ENCODE measurements around the gene PDCD1. TPM values are rescaled to one million over a fixed set of nuclear protein-coding genes. Genes with fewer than 3 reads are reported as not detected.
A peak's percentile ranks its signal among the peaks of the same experiment; 100 is the strongest.
"Not testable (repeated sequence)": the region's sequence is repeated elsewhere in the genome, so short reads cannot be mapped to it uniquely, and the experiment has no call there.

Gene PDCD1
- total RNA-seq = not detected

DNA sequence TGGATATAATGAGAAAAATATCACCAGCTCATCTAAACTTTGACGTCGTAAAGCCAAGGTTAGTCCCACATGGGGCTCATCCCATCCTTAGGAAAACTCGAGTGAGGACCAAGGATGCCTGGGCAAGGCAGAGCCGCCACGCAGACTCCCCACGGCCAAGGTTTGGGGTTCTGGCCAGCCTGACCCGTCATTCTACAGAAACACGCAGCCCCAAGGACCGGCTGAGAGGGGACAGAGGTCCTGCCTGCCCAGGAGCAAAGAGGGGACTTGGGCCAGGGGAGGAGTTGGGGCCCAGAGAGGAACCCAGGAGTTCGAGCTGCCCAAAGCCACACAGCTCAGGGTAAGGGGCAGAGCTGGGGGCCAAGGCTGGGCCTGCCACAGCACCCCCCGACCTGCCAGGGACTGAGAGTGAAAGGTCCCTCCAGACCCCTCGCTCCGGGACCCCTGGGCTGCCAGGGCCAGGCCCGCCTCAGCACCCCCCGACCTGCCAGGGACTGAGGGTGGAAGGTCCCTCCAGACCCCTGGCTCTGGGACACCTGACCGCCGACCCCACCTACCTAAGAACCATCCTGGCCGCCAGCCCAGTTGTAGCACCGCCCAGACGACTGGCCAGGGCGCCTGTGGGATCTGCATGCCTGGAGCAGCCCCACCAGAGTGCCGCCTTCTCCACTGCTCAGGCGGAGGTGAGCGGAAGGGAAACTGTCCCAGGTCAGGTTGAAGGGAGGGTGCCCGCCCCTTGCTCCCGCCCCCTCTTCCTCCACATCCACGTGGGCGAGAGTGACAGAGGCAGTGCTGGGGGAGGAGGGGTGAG lies at the start of gene PDCD1:
Gene PDCD1 (minus strand): TSS at position 689 of the 811 bp plus-strand sequence. CDS start 56 bp downstream, at position 633.
- TF ChIP-seq EP300 (IDR thresholded peaks at IDR 0.05) = no peak
- no peak for TF ChIP-seq POLR2AphosphoS5 (IDR thresholded peaks at IDR 0.05)
- TF ChIP-seq POLR2A (IDR thresholded peaks at IDR 0.05) = no peak
- TF ChIP-seq, protein P1, sequence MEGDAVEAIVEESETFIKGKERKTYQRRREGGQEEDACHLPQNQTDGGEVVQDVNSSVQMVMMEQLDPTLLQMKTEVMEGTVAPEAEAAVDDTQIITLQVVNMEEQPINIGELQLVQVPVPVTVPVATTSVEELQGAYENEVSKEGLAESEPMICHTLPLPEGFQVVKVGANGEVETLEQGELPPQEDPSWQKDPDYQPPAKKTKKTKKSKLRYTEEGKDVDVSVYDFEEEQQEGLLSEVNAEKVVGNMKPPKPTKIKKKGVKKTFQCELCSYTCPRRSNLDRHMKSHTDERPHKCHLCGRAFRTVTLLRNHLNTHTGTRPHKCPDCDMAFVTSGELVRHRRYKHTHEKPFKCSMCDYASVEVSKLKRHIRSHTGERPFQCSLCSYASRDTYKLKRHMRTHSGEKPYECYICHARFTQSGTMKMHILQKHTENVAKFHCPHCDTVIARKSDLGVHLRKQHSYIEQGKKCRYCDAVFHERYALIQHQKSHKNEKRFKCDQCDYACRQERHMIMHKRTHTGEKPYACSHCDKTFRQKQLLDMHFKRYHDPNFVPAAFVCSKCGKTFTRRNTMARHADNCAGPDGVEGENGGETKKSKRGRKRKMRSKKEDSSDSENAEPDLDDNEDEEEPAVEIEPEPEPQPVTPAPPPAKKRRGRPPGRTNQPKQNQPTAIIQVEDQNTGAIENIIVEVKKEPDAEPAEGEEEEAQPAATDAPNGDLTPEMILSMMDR (IDR thresholded peaks at IDR 0.05) = no peak
- peak within 1 kb of the TSS; percentile 79 for H3K27ac ChIP-seq
- no peaks in the 10 kb centered on the region for H3K36me3 ChIP-seq
- 68% methylated on average over 26 of the region's 28 CpGs for WGBS
- H3K4me3 ChIP-seq = peak within 1 kb of the TSS; percentile 22
- H3K4me1 ChIP-seq = peaks cover 25% of the 10 kb centered on the region
- DNase-seq (ENCODE audit: low spot score in 2 of 2) = peak; percentile 68 to 78
- peaks cover 13% of the 10 kb centered on the region for H3K27me3 ChIP-seq
- no peaks in the 10 kb centered on the region for H3K9me3 ChIP-seq

DNA sequence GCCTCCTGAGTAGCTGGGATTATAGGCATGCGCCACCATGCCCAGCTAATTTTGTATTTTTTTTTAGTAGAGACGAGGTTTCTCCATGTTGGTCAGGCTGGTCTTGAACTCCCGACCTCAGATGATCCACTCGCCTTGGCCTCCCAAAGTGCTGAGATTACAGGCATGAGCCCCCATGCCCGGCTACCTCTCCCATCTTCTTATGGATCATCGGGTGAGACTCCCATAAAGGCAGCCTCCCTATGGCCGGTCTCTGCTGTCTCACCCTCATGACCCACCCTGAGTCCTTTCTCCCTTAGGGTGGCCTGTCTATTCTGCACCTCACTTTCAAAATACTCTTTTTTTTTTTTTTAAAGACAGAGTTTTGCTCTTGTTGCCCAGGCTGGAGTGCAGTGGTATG lies 49.1 kb upstream of the PDCD1 start:
- H3K36me3 ChIP-seq, H3K9me3 ChIP-seq, H3K27ac ChIP-seq, H3K4me1 ChIP-seq, H3K27me3 ChIP-seq, H3K4me3 ChIP-seq: not testable (repeated sequence)
- DNase-seq (ENCODE audit: low spot score in 2 of 2) = peak; percentile 28 to 35
- 95% methylated on average over 7 of the region's 7 CpGs for WGBS

DNA sequence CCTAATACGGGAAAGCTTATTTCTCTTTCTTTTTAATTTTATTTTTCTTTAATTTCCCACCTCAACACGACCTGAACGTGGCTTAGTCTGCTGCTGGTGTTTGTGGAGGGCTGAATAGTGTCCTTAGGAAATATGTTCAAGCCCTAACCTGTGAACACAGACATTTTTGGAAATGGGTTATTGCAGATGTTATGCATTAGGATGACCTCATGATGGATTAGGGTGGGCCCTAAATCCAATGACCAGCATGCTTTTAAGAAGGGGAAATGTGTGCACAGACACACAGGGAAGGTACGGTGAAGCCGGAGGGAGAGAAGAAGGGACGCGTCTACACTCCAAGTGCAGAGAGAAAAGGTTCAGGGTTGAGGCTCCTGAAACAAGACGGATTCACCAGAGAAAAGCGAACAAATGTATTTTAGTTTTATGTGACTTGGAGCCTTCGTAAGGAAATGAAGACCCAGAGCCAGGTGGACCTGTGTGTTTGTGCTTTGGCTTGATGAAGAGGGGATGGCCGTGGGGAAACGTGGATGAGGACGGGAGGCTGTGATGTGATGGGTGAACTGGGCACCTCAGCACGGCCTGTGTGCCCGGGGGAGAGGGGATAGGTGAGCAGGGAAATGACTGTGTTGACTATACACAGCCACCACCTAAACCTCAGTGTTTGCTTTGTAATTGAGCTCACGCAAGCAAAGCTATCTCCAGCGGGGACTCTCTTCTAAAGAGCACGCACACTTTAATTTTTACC lies 48.3 kb upstream of the PDCD1 start:
- peak; percentile 28 to 63 for DNase-seq (ENCODE audit: low spot score in 2 of 2)

DNA sequence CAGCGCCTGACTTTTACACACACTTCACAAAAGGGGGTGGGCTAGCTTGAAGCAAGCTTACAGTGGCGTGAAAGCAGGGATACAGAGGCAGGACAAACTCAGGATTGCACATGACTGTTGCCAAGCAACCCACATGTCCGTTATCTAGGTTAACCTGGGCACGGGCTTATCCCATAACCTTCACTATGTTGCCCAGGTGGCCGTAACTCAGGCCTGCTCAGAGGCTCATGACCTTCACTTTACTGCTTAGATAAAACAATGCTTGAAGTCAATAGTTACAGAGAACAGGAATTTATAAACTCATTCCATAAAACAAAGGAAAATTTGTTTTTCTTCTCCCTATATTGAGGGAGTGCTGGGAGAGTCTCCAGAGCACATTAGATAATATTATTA lies 47.7 kb upstream of the PDCD1 start:
- H3K4me1 ChIP-seq = peaks cover 11% of the 10 kb centered on the region
- 91% methylated on average over 5 of the region's 5 CpGs for WGBS
- H3K4me3 ChIP-seq; H3K27ac ChIP-seq; H3K9me3 ChIP-seq; H3K36me3 ChIP-seq; DNase-seq (ENCODE audit: low spot score in 2 of 2); H3K27me3 ChIP-seq: not testable (repeated sequence)

More for the DNA sequence above, 48.3 kb upstream of the PDCD1 start:
- H3K4me3 ChIP-seq = no peak overlapping the region
- 89% methylated on average over 18 of the region's 18 CpGs for WGBS
- no peaks in the 10 kb centered on the region for H3K36me3 ChIP-seq
- no peaks in the 10 kb centered on the region for H3K27me3 ChIP-seq
- H3K9me3 ChIP-seq = no peaks in the 10 kb centered on the region
- TF ChIP-seq EP300 (IDR thresholded peaks at IDR 0.05) (no peak), POLR2A (IDR thresholded peaks at IDR 0.05) (no peak), POLR2AphosphoS5 (IDR thresholded peaks at IDR 0.05) (no peak)
- TF ChIP-seq, protein P1 (IDR thresholded peaks at IDR 0.05) = no peak
- no peak overlapping the region for H3K27ac ChIP-seq
- H3K4me1 ChIP-seq = peaks cover 5% of the 10 kb centered on the region

DNA sequence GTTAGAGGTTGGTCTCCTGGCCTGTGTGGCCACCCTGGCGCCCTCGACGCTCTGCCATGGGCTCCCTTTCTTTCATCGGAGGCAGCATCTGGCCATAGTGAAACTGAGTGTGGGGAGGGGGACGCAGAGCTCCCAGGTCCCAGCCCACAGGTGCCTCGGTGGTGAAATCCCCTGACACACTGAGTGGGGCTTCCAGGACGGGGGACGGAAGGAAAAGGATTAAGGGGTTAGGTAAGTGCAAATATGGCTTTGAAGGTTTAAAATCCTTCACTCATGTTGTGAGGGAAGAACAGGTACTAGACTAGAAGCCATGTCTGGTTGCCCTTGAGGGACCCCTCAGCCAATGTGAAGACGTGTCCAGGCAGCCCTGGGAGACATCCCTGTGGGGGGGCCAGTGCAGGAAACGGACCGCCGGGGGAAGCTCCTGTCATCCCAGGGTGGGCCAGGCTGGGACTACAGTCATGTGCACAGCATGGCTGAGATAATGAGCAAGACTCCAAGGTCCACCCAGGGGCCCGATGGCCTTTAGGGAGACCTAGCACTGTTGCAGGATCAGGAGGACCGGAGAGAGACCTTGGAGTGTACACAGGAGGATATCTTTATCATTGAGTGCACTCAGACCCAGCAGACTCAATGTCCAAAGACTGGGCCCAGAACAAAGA lies 47.2 kb upstream of the PDCD1 start:
- no peak overlapping the region for H3K27ac ChIP-seq
- peaks cover 17% of the 10 kb centered on the region for H3K4me1 ChIP-seq
- no peaks in the 10 kb centered on the region for H3K9me3 ChIP-seq
- DNase-seq (ENCODE audit: low spot score in 2 of 2) = peak; percentile 50 to 56
- H3K36me3 ChIP-seq = no peaks in the 10 kb centered on the region
- no peak overlapping the region for H3K4me3 ChIP-seq
- H3K27me3 ChIP-seq = no peaks in the 10 kb centered on the region
- 92% methylated on average over 13 of the region's 14 CpGs for WGBS
- TF ChIP-seq POLR2A (IDR thresholded peaks at IDR 0.05) (no peak), EP300 (IDR thresholded peaks at IDR 0.05) (no peak), POLR2AphosphoS5 (IDR thresholded peaks at IDR 0.05) (no peak)
- TF ChIP-seq, protein P1 (IDR thresholded peaks at IDR 0.05) = no peak

Data from suprapubic skin (tissue), 4 donors.